HG03521 (cell line): Measurements from ENCODE around the gene ACTN1.

ENCODE experiments used
- ATAC-seq: cut with Tn5 transposase; IDR thresholded peaks from one replicate; pipeline ENCODE4 v1.9.1; 2021; ENCODE audit warnings: mild to moderate bottlenecking, moderate library complexity; ENCODE audit not compliant: unreplicated experiment

Gene ACTN1

GRCh38 chr14:68919129-68919927 is 59.8 kb downstream of the ACTN1 start:
- ATAC-seq = no peak

GRCh38 chr14:68918612-68919011 is 60.5 kb downstream of the ACTN1 start:
- ATAC-seq = no peak

- ATAC-seq = no peak
These were observed 62.7 kb downstream of the ACTN1 start for GRCh38 chr14:68916358-68916941.

GRCh38 chr14:68913516-68913915 is 65.6 kb downstream of the ACTN1 start:
- ATAC-seq = no peak

- peak; percentile 65 for ATAC-seq
These were observed 67.4 kb downstream of the ACTN1 start for GRCh38 chr14:68911594-68912227.

GRCh38 chr14:68910540-68910939 is 68.6 kb downstream of the ACTN1 start:
- no peak for ATAC-seq

- ATAC-seq = no peak
These were observed 70.3 kb downstream of the ACTN1 start for GRCh38 chr14:68908803-68909202.

- no peak for ATAC-seq
These were observed 70.9 kb downstream of the ACTN1 start for GRCh38 chr14:68908201-68908600.

GRCh38 chr14:68906439-68906838 is 72.7 kb downstream of the ACTN1 start:
- ATAC-seq = no peak

- ATAC-seq = no peak
These were observed 73.8 kb downstream of the ACTN1 start for GRCh38 chr14:68905107-68905895.

GRCh38 chr14:68902357-68902756 is 76.7 kb downstream of the ACTN1 start:
- no peak for ATAC-seq

- ATAC-seq = no peak
These were observed 80.0 kb downstream of the ACTN1 start for GRCh38 chr14:68899033-68899603.

GRCh38 chr14:68898248-68899032 is 80.7 kb downstream of the ACTN1 start:
- ATAC-seq = no peak

- ATAC-seq = no peak
These were observed 81.4 kb downstream of the ACTN1 start for GRCh38 chr14:68897559-68898155.

- no peak for ATAC-seq
These were observed 83.0 kb downstream of the ACTN1 start for GRCh38 chr14:68896132-68896531.

GRCh38 chr14:68894802-68895703 is 84.0 kb downstream of the ACTN1 start:
- no peak for ATAC-seq

- ATAC-seq = no peak
These were observed 85.0 kb downstream of the ACTN1 start for GRCh38 chr14:68894123-68894522.

GRCh38 chr14:68893566-68893965 is 85.5 kb downstream of the ACTN1 start:
- no peak for ATAC-seq

- no peak for ATAC-seq
These were observed 86.1 kb downstream of the ACTN1 start for GRCh38 chr14:68892961-68893360.
